Hepatocyte (in vitro differentiated cells): ENCODE results near the gene ENPP1.

ENCODE experiments used
- EZH2 ChIP-seq: fragments of 200-600 bp; sonication (generic); IDR thresholded peaks from 2 replicates; pipeline ENCODE4 v1.6.1; 2016; ENCODE audit warnings: antibody characterized with exemption, mild to moderate bottlenecking, borderline replicate concordance
- EZH2phosphoT487 ChIP-seq: fragments of 200-600 bp; sonication (generic); IDR thresholded peaks from one replicate; pipeline ENCODE4 v1.6.1; 2018; ENCODE audit warnings: antibody characterized with exemption, mild to moderate bottlenecking, low read depth, moderate library complexity; ENCODE audit not compliant: unreplicated experiment, severe bottlenecking
- TF ChIP-seq, protein P1 (sequence below): fragments of 200-600 bp; sonication (generic); IDR thresholded peaks from 2 replicates; pipeline ENCODE4 v1.5.1; 2016; ENCODE audit warnings: antibody characterized with exemption, mild to moderate bottlenecking; ENCODE audit not compliant: poor library complexity

DNA sequence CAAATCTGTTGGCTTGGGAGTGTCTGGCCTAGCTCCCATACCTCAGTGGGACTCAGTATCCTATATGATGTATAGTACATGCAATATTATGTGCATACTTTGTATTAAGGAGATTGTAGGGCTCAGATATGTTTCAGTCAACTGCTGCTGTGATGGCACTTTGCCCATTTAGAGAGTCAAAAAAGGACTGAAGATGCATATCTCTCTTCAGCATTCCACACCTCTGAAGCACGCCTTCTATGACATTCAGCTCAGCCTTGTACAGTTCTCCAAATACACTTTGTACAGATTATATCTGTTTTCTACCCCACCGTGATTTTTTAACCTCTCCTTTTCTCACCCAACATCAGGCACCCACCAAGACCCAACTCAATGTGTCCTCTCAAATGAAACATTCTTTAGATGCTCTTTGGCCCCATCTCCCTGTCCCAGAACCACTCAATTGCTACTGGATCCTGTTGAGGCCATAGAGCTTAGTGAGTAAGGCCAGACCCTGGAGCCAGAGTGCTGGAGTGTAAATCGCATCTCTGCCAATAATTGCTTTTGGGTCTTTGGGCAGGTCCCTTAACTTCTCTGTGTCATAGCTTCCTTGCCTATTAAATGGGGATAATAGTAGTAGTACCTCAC lies 15.6 kb downstream of the ENPP1 start:
- TF ChIP-seq, protein P1, sequence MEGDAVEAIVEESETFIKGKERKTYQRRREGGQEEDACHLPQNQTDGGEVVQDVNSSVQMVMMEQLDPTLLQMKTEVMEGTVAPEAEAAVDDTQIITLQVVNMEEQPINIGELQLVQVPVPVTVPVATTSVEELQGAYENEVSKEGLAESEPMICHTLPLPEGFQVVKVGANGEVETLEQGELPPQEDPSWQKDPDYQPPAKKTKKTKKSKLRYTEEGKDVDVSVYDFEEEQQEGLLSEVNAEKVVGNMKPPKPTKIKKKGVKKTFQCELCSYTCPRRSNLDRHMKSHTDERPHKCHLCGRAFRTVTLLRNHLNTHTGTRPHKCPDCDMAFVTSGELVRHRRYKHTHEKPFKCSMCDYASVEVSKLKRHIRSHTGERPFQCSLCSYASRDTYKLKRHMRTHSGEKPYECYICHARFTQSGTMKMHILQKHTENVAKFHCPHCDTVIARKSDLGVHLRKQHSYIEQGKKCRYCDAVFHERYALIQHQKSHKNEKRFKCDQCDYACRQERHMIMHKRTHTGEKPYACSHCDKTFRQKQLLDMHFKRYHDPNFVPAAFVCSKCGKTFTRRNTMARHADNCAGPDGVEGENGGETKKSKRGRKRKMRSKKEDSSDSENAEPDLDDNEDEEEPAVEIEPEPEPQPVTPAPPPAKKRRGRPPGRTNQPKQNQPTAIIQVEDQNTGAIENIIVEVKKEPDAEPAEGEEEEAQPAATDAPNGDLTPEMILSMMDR, result no peak
- TF ChIP-seq EZH2 (no peak), EZH2phosphoT487 (no peak)
